Left ventricle myocardium inferior (tissue), 1 donor: ENCODE measurements around the gene SCFD2. TPM values are rescaled to one million over a fixed set of nuclear protein-coding genes. Genes with fewer than 3 reads are reported as not detected.

ENCODE experiments used
- DNase-seq: peaks from one replicate; pipeline ENCODE4 v3.0.0-alpha.2; 2020
- H3K27ac ChIP-seq: fragments of 200-600 bp; replicated peaks from 2 replicates; pipeline ENCODE4 v1.8.0; 2021
- H3K27me3 ChIP-seq: fragments of 200-600 bp; 2 replicates; pipeline ENCODE4 v1.8.0; 2021; ENCODE audit warnings: low read depth
- H3K36me3 ChIP-seq: fragments of 200-600 bp; 2 replicates; pipeline ENCODE4 v1.8.0; 2021
- H3K4me1 ChIP-seq: fragments of 200-600 bp; 2 replicates; pipeline ENCODE4 v1.8.0; 2021
- H3K4me3 ChIP-seq: fragments of 200-600 bp; 2 replicates; pipeline ENCODE4 v1.8.0; 2021; ENCODE audit warnings: mild to moderate bottlenecking, moderate library complexity
- H3K9me3 ChIP-seq: fragments of 200-600 bp; replicated peaks from 2 replicates; pipeline ENCODE4 v1.8.0; 2021
- intact Hi-C: fragments of 100-400 bp; cut with micrococcal nuclease; formaldehyde crosslinking; loops from one replicate; pipeline ENCODE4 v1.11.0; 2022
- total RNA-seq: library from RNA; stranded (reverse); fragmentation: NEBNext Ultra II Directional; extraction: Animal tissue kit (Norgen Biotek cat#: 25700); gene quantifications from one replicate; pipeline ENCODE4 v1.2.1, GENCODE V29; 2021
- TF ChIP-seq, protein P1 (sequence below): fragments of 200-600 bp; IDR thresholded peaks from 2 replicates; pipeline ENCODE4 v1.8.0; 2021; ENCODE audit warnings: antibody characterized with exemption, mild to moderate bottlenecking, borderline replicate concordance
- donor health status: DM: no; HTN: yes; CAD: no; lungs with severe emphysema.

Gene SCFD2
- total RNA-seq, 1 donor from 2014 or later = 9.3 TPM

DNA sequence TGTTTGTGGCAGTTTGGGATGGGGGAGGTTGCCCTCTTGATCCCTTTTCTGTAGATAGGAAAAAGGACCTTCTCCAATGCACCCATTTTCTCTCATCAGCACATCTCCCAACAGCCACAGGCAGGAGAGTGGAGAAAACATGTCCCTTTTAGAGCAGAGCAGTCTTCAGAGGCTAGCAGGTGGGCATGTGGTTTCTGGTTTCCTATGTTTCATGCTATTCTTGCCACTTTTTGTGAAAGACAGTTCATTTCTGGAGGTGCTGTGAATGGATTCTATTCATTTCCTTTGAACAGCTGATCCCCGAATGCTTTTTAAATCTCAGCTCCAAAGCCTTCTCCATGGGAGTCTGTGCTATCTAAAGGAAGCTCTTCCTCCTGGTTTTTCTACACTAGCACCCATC, 484.9 kb downstream of the SCFD2 start:
- Histone ChIP-seq H3K27me3 (no peaks in the 10 kb centered on the region), H3K4me3 (no peak overlapping the region), H3K4me1 (peaks cover 9% of the 10 kb centered on the region), H3K9me3 (no peaks in the 10 kb centered on the region), H3K27ac (no peak overlapping the region), H3K36me3 (no peaks in the 10 kb centered on the region)
- no peak for DNase-seq
- TF ChIP-seq, protein P1, sequence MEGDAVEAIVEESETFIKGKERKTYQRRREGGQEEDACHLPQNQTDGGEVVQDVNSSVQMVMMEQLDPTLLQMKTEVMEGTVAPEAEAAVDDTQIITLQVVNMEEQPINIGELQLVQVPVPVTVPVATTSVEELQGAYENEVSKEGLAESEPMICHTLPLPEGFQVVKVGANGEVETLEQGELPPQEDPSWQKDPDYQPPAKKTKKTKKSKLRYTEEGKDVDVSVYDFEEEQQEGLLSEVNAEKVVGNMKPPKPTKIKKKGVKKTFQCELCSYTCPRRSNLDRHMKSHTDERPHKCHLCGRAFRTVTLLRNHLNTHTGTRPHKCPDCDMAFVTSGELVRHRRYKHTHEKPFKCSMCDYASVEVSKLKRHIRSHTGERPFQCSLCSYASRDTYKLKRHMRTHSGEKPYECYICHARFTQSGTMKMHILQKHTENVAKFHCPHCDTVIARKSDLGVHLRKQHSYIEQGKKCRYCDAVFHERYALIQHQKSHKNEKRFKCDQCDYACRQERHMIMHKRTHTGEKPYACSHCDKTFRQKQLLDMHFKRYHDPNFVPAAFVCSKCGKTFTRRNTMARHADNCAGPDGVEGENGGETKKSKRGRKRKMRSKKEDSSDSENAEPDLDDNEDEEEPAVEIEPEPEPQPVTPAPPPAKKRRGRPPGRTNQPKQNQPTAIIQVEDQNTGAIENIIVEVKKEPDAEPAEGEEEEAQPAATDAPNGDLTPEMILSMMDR = no peak
- intact Hi-C loops = no loop called here

DNA sequence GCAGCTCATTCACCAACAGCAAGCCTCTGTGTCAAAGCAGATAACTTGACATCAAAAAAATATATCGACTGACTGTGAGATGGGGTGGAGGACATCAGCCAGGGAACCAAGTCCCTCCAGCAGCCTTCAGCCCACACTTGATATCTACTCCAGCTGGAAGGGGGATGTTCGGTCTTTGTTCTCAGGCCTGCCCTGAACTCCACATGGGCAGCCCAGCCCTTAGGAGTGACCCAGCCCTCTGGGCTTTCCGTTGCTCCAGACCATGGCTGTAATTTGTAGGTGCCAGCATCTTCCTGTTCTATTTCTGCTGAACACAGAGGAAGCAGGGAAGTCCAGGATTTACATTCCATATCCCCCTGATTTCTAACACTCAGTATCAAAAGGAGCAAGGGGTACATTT, 486.4 kb downstream of the SCFD2 start:
- H3K27ac ChIP-seq = no peak overlapping the region
- no peaks in the 10 kb centered on the region for H3K36me3 ChIP-seq
- peaks cover 13% of the 10 kb centered on the region for H3K4me1 ChIP-seq
- intact Hi-C loops = no loop called here
- H3K27me3 ChIP-seq = no peaks in the 10 kb centered on the region
- H3K4me3 ChIP-seq = no peak overlapping the region
- DNase-seq = no peak
- no peaks in the 10 kb centered on the region for H3K9me3 ChIP-seq
- TF ChIP-seq, protein P1 = no peak

DNA sequence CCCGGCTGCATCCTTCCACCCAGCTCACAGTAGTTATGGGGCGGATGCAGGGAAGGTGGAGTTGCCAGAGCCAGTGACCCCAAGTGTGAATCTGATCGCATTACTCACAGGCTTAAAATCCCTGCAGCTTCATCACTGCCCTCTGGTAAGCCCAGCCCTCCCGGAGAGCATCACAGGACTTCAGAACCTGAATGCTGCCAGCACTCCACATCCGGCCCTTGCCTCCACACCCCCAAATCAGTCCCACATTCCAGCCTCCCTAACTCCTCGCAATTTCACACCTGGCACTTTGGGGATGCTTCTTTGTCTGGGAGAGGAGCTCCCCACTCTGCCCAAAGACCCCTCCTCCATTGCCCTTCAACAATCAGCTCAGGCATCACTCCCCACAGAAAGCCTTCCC, 488.2 kb downstream of the SCFD2 start:
- Histone ChIP-seq H3K4me1 (peaks cover 28% of the 10 kb centered on the region), H3K9me3 (no peaks in the 10 kb centered on the region), H3K4me3 (no peak overlapping the region), H3K36me3 (no peaks in the 10 kb centered on the region), H3K27ac (peak overlapping the region; percentile 64), H3K27me3 (no peaks in the 10 kb centered on the region)
- no peak for DNase-seq
- TF ChIP-seq, protein P1 = no peak
- intact Hi-C loops = no loop called here

DNA sequence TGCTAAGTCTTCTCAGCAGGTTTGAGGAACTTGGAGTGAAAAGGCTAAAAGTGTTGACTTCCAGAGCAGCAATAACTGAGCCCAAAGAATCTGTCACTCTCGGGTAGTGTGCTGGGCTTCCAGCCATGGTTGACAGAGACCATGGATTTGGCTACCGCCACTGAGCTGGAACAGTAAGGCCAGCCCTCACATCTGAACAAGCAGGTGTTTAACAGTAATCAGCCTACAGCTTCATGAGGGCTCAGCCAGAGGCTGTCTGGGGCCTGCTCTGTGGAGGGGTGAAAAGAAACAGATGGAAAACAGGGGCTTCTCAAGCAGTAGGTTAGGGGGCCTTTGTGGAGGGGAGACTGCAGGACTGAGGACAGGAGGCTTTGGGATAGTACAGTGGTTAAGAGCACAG, 488.8 kb downstream of the SCFD2 start:
- Histone ChIP-seq H3K36me3 (no peaks in the 10 kb centered on the region), H3K4me3 (no peak overlapping the region), H3K27ac (peak overlapping the region; percentile 64), H3K27me3 (no peaks in the 10 kb centered on the region), H3K4me1 (peaks cover 28% of the 10 kb centered on the region), H3K9me3 (no peaks in the 10 kb centered on the region)
- intact Hi-C loops = no loop called here
- DNase-seq = peak; percentile 41
- TF ChIP-seq, protein P1 = no peak

DNA sequence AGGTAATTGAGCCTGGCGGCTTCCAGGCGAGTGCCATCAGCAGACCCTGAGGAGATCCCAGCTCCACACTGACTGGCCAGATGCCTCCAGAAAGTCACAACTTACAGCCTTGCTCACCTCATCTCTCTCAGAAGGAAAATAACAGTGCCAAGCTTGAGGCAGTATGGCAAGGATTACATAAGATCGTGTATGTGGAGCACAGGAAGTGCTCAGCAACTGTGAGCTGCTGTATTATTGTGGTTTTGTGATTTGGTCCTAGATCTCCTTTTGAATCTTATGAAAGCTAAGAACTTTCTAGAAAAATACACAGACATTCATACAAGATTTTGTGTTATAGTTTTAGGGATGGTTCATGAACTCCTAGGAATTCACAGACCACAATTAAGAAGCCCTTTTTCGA, 489.8 kb downstream of the SCFD2 start:
- Histone ChIP-seq H3K27ac (no peak overlapping the region), H3K36me3 (no peaks in the 10 kb centered on the region), H3K4me3 (no peak overlapping the region), H3K9me3 (no peaks in the 10 kb centered on the region), H3K4me1 (peaks cover 28% of the 10 kb centered on the region), H3K27me3 (no peaks in the 10 kb centered on the region)
- DNase-seq = no peak
- intact Hi-C loops = no loop called here
- TF ChIP-seq, protein P1 = no peak

DNA sequence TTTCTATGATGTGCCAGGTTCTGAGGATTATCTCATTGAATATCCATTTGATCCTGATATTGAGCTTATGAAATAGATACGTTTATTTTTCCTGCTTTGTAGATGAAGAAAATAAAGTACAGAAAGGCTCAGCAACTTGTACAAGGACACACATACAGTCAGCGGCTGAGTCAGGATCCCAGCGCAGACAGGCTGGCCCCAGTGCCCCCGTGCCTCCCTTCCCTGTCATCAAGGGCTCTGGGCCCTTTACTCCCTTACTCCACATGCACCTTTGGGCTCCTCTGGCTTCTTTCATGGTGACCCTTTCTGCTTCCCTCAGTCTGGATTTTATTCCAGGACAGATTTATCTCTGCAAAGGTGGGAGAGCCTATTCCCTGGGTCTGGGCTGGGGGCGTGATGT, 490.9 kb downstream of the SCFD2 start:
- no peak for DNase-seq
- TF ChIP-seq, protein P1 = no peak
- H3K27me3 ChIP-seq = no peaks in the 10 kb centered on the region
- H3K9me3 ChIP-seq = no peaks in the 10 kb centered on the region
- peaks cover 39% of the 10 kb centered on the region for H3K4me1 ChIP-seq
- no peak overlapping the region for H3K4me3 ChIP-seq
- no peak overlapping the region for H3K27ac ChIP-seq
- H3K36me3 ChIP-seq = no peaks in the 10 kb centered on the region
- intact Hi-C loops = no loop called here
